ENCODE data around the gene HOXA6. TPM values are rescaled to one million over a fixed set of nuclear protein-coding genes. Genes with fewer than 3 reads are reported as not detected.
A peak's percentile ranks its signal among the peaks of the same experiment; 100 is the strongest.

Gene HOXA6
- total RNA-seq, 1 donor from 2014 or later, result 3.1 TPM

DNA sequence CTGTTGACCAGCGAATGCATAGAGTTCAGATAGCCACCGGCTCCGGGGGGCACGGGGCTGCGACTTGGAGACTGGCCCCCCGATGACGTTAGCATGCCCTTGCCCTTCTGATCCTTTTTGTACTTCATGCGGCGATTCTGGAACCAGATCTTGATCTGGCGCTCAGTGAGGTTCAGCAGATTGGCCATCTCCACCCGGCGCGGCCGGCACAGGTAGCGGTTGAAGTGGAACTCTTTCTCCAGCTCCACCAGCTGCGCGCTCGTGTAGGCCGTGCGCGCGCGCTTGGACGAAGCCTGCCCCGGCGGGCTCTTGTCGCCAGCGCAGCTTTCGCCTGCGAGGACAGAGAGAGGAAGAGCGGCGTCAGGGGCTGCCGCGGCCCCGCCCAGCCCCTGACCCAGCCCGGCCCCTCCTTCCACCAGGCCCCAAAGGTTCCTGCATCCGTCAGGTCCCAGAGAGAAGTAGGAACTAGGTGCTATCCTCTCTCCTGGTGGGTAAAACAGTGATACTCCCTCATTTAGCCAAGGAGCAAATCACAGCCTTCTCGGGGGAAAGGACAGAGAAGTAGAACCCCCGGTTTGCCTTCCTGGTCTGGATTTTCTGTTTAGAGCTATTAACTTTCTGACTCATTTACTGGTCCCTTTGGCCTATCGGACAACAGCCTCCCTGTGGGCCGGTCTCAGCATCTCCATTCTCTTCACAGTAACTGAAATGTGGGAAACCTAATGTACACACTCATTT lies 39.0 kb downstream of the HOXA6 start:
- Histone ChIP-seq H3K27ac (ENCODE audit: low read depth, low read length) (peak overlapping the region; percentile 61), H3K27me3 (ENCODE audit: control insufficient read depth in 3 of 3, insufficient read depth in 3 of 3, low read length in 3 of 3) (peaks cover 0 to 3% (median 0%) of the 10 kb centered on the region in 3 donors), H3K4me3 (ENCODE audit: low read length in 3 of 3) (peak overlapping the region in 1 of 3 donors; percentile 41), H3K9me3 (ENCODE audit: control insufficient read depth in 3 of 3, low read length in 3 of 3) (no peaks in the 10 kb centered on the region), H3K4me1 (ENCODE audit: control insufficient read depth in 3 of 3, insufficient read depth in 3 of 3, low read length in 3 of 3) (peaks cover 29 to 47% (median 32%) of the 10 kb centered on the region in 3 donors), H3K36me3 (ENCODE audit: control insufficient read depth in 3 of 3, insufficient read depth in 3 of 3, low read length in 3 of 3) (peaks cover 0 to 4% (median 0%) of the 10 kb centered on the region in 3 donors), H3K9ac (ENCODE audit: low read depth in 1 of 3, low read length in 3 of 3) (peak overlapping the region in 1 of 3 donors; percentile 16)

DNA sequence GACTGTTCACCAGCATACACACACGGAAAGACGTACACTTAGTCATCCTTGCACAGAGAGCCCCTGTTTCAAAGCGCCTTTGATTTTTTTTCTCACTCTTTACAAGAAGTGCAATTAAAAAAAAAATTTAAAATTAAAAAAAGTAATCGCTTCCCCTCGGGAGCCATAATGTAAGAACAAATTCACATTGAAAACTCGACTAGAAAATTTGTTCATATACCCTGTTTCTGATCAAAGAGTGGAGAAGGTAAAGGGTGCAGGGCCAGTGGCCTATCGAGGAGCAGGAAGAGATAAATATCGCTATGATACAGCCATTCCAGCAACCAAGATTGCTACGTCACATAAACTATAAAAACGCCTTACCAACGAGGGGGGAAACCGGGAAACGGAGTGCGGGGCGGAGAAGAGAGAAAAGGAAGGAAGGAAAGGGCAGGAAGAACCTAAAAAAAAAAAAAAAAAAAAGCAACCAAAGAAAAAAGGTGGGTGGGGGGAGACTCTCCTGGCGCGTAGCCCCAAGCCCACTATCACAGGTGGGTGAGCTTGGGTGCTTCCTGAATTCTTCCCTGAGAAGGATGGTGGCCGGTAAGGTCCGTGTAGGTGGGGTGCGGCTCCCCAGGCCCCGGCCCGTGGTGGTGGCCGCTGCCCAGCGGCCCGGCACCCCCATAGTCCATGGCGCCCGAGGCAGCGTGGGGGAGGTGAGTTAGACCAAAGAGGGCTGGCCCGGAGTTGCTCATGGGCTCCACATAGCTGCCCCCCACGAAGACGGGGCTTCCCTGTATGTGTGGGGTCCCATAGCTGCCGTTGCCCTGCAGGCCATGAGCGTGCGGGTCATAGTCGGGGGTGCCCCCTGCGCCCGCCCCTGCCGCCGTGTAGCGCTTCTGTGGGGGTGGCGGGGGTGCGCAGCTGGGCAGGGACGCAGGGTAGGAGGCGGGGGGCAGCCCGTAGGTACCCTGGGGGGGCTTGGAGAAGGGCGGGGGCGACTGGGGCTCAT lies 39.9 kb downstream of the HOXA6 start:
- Histone ChIP-seq H3K27ac (ENCODE audit: low read depth, low read length) (peak overlapping the region; percentile 61), H3K27me3 (ENCODE audit: control insufficient read depth in 3 of 3, insufficient read depth in 3 of 3, low read length in 3 of 3) (peaks cover 0 to 3% (median 0%) of the 10 kb centered on the region in 3 donors), H3K4me1 (ENCODE audit: control insufficient read depth in 3 of 3, insufficient read depth in 3 of 3, low read length in 3 of 3) (peaks cover 22 to 42% (median 26%) of the 10 kb centered on the region in 3 donors), H3K36me3 (ENCODE audit: control insufficient read depth in 3 of 3, insufficient read depth in 3 of 3, low read length in 3 of 3) (peaks cover 0 to 4% (median 0%) of the 10 kb centered on the region in 3 donors), H3K4me3 (ENCODE audit: low read length in 3 of 3) (peak overlapping the region in 1 of 3 donors; percentile 14), H3K9me3 (ENCODE audit: control insufficient read depth in 3 of 3, low read length in 3 of 3) (no peaks in the 10 kb centered on the region), H3K9ac (ENCODE audit: low read depth in 1 of 3, low read length in 3 of 3) (no peak overlapping the region)

DNA sequence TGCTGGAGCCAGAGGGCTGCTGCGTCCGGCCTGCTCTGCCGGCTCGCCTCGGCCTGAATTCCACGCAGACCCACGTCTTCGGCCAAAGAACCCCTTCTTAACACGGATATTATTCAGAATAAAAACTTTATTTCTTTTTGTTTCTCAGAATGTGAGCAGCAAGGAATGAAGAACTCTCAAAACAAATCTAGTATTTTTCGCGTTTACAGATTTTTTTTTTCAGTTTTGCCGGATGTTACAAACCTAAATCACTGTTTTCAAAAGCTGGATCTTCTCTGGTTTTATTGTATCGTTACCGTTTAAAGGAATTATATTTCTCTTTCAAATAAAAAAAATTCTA lies 40.7 kb downstream of the HOXA6 start:
- Histone ChIP-seq H3K36me3 (ENCODE audit: control insufficient read depth in 3 of 3, insufficient read depth in 3 of 3, low read length in 3 of 3) (peaks cover 0 to 4% (median 0%) of the 10 kb centered on the region in 3 donors), H3K27me3 (ENCODE audit: control insufficient read depth in 3 of 3, insufficient read depth in 3 of 3, low read length in 3 of 3) (peaks cover 0 to 3% (median 0%) of the 10 kb centered on the region in 3 donors), H3K9ac (ENCODE audit: low read depth in 1 of 3, low read length in 3 of 3) (peak overlapping the region; percentile 69 to 72 (median 69)), H3K4me1 (ENCODE audit: control insufficient read depth in 3 of 3, insufficient read depth in 3 of 3, low read length in 3 of 3) (peaks cover 22 to 35% (median 24%) of the 10 kb centered on the region in 3 donors), H3K9me3 (ENCODE audit: control insufficient read depth in 3 of 3, low read length in 3 of 3) (no peaks in the 10 kb centered on the region), H3K4me3 (ENCODE audit: low read length in 3 of 3) (peak overlapping the region; percentile 65 to 71 (median 68)), H3K27ac (ENCODE audit: low read depth, low read length) (peak overlapping the region; percentile 54)

DNA sequence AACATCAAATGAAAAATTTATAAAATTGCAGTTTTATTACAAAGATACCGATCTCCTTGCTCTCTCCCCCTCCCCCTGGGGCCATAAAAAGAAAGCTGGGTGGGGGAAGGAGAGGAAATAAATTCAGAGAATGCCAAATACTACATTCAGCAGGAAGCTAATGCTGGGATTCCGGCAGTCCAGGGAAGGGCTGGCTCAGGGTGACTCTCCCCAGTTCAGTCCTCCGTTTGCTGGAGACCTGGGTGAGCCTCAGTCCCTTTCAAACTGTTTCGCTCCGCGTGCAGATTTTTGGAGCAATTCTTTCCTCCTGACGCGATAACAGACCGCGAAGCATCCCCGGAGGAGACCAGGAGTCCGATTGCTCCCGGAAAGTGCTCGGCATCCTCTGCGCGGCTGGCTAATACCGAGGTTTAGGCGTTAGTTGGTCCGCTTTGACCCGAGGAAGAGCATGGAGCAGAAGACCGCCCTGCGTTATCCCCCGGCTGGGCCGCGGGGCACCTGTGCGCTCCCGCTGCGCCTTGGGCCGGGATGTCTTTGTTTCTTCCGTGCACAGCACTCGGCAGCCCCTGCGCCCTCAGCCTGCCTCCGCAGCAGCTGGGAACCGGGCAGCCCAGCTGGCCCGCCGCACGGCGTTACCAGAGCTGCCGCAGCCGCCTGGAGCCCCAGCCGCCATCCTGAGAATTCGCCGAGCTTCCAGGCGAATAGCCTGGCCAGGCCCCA lies 41.2 kb downstream of the HOXA6 start:
- H3K9me3 ChIP-seq (ENCODE audit: control insufficient read depth in 3 of 3, low read length in 3 of 3), result no peaks in the 10 kb centered on the region
- H3K4me1 ChIP-seq (ENCODE audit: control insufficient read depth in 3 of 3, insufficient read depth in 3 of 3, low read length in 3 of 3), result peaks cover 19 to 29% (median 21%) of the 10 kb centered on the region in 3 donors
- peaks cover 0 to 3% (median 0%) of the 10 kb centered on the region in 3 donors for H3K27me3 ChIP-seq (ENCODE audit: control insufficient read depth in 3 of 3, insufficient read depth in 3 of 3, low read length in 3 of 3)
- peak overlapping the region; percentile 69 to 72 (median 69) for H3K9ac ChIP-seq (ENCODE audit: low read depth in 1 of 3, low read length in 3 of 3)
- H3K27ac ChIP-seq (ENCODE audit: low read depth, low read length), result peak overlapping the region; percentile 54
- H3K36me3 ChIP-seq (ENCODE audit: control insufficient read depth in 3 of 3, insufficient read depth in 3 of 3, low read length in 3 of 3), result peaks cover 0 to 4% (median 0%) of the 10 kb centered on the region in 3 donors
- peak overlapping the region; percentile 65 to 71 (median 68) for H3K4me3 ChIP-seq (ENCODE audit: low read length in 3 of 3)

DNA sequence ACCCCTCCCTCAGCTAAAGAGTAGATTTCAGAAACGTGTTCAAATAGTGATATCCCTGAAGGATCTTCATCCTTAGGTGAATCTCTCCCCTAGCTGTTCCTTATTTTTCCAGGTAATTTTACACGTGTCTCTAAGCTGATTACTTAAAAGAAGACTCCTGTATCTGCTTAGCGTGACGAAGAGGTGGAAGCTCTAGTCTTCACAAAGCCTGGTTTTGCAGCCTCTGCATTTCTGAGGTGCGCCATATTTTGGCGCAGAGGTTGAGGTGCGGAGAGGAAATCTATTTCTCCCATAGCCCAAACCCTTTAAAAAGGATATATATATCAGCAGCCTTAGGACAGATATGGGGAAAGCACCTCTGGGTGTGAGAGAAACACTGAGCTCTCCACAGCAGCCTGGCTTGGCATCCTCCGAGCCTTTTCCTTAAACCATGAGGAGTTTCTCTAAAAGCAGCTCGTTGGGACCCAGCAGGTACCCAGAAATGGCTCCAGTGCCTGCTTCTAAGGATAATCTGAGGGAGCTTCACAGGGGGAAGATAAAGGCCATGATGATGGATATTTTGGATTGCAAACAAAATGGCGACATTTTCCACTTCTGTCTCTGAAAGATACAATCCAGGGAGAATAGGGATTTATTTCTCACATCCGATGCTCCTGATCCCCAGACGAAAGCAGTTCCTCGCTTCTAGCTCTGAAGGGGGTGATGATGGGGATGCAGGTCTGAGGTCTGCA lies 42.1 kb downstream of the HOXA6 start:
- H3K9me3 ChIP-seq (ENCODE audit: control insufficient read depth in 3 of 3, low read length in 3 of 3), result no peaks in the 10 kb centered on the region
- peaks cover 0 to 6% (median 4%) of the 10 kb centered on the region in 3 donors for H3K36me3 ChIP-seq (ENCODE audit: control insufficient read depth in 3 of 3, insufficient read depth in 3 of 3, low read length in 3 of 3)
- H3K4me3 ChIP-seq (ENCODE audit: low read length in 3 of 3), result no peak overlapping the region
- peaks cover 0 to 3% (median 0%) of the 10 kb centered on the region in 3 donors for H3K27me3 ChIP-seq (ENCODE audit: control insufficient read depth in 3 of 3, insufficient read depth in 3 of 3, low read length in 3 of 3)
- no peak overlapping the region for H3K27ac ChIP-seq (ENCODE audit: low read depth, low read length)
- H3K4me1 ChIP-seq (ENCODE audit: control insufficient read depth in 3 of 3, insufficient read depth in 3 of 3, low read length in 3 of 3), result peaks cover 10 to 21% (median 14%) of the 10 kb centered on the region in 3 donors
- no peak overlapping the region for H3K9ac ChIP-seq (ENCODE audit: low read depth in 1 of 3, low read length in 3 of 3)

DNA sequence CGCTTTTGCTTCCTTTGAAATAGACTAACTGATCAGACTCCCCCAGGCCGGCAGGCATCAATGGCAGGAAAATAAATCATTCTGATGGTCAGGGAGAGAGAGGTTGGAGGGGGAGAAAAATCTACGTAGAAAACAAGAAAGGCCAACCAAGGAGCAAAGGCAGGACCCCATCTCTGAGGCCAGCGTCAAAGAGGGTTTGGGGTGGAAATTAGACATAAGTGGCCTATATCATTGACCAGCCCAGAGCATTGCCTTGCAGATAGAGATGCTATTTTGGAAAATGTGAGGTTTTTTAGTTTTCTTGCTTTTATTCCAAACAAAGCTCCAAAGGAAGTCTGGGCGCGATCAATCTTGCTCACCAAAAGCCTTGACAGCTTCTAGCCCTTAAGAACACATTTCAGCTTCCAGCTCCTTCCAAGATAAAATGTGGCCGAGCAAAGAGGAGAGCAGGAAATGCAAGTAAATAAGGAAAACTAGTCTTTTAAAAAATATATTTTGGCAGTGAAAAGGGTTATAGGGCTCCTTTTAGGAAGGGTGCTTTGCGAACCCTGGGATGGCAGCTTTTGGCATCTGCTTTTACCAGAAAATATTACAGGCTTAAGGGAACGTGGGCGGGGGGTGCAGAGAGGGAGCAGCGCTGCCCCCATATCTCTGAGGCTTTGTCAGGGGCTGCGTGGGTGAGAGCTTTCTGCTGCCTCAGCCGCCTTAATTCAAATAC lies 43.1 kb downstream of the HOXA6 start:
- Histone ChIP-seq H3K27me3 (ENCODE audit: control insufficient read depth in 3 of 3, insufficient read depth in 3 of 3, low read length in 3 of 3) (peaks cover 0 to 3% (median 0%) of the 10 kb centered on the region in 3 donors), H3K9me3 (ENCODE audit: control insufficient read depth in 3 of 3, low read length in 3 of 3) (no peaks in the 10 kb centered on the region), H3K4me3 (ENCODE audit: low read length in 3 of 3) (no peak overlapping the region), H3K4me1 (ENCODE audit: control insufficient read depth in 3 of 3, insufficient read depth in 3 of 3, low read length in 3 of 3) (peaks cover 8 to 16% (median 10%) of the 10 kb centered on the region in 3 donors), H3K9ac (ENCODE audit: low read depth in 1 of 3, low read length in 3 of 3) (no peak overlapping the region), H3K27ac (ENCODE audit: low read depth, low read length) (no peak overlapping the region), H3K36me3 (ENCODE audit: control insufficient read depth in 3 of 3, insufficient read depth in 3 of 3, low read length in 3 of 3) (peaks cover 0 to 6% (median 4%) of the 10 kb centered on the region in 3 donors)

DNA sequence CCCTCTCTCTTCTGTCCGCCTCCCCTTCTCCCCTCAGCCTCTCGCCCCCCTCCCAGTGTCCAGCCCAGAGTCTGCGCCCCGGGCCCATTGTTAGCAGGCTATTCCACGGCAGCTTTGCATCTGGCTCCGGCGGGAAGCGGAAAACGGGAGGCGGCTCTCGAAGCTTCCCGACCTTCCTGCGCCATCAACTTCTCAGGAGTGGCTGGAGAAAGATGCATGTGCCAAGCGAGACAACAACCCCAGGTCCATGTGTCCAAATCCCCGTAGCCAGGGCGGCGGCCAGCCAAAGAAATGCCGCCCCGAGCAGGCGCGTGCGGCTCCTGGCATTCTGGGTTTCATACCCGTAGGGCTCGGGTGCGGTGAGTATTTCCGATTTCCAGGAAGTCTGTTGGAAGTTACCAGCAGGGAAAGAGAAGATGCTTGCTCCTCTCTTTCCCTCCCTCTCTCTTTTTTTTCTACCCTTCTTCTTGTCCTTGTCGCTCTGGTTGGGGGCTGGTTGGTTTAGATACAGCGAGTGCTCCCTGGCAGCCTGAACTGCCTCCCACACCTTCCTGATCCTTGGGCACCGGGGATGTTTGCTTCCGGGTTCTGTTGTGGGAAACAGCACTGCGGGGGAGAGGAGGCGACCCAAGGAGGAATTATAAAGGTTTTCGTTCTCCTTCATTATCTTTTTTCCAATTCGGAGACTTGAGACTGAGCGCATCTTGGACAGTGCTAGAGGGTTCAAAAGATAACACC lies 43.9 kb downstream of the HOXA6 start:
- H3K27ac ChIP-seq (ENCODE audit: low read depth, low read length), result peak overlapping the region; percentile 30
- peak overlapping the region in 1 of 3 donors; percentile 22 for H3K4me3 ChIP-seq (ENCODE audit: low read length in 3 of 3)

More for the DNA sequence above, 43.9 kb downstream of the HOXA6 start:
- peaks cover 0 to 6% (median 0%) of the 10 kb centered on the region in 3 donors for H3K36me3 ChIP-seq (ENCODE audit: control insufficient read depth in 3 of 3, insufficient read depth in 3 of 3, low read length in 3 of 3)
- peaks cover 7 to 16% (median 8%) of the 10 kb centered on the region in 3 donors for H3K4me1 ChIP-seq (ENCODE audit: control insufficient read depth in 3 of 3, insufficient read depth in 3 of 3, low read length in 3 of 3)
- no peaks in the 10 kb centered on the region for H3K9me3 ChIP-seq (ENCODE audit: control insufficient read depth in 3 of 3, low read length in 3 of 3)
- peak overlapping the region in 1 of 3 donors; percentile 45 for H3K9ac ChIP-seq (ENCODE audit: low read depth in 1 of 3, low read length in 3 of 3)
- peaks cover 0 to 5% (median 0%) of the 10 kb centered on the region in 3 donors for H3K27me3 ChIP-seq (ENCODE audit: control insufficient read depth in 3 of 3, insufficient read depth in 3 of 3, low read length in 3 of 3)
